ENCODE data around the gene MAP2K7.

- TF ChIP-seq CTCF (IDR thresholded peaks at IDR 0.05) (peak in 3 of 5 experiments; percentile 18 to 31 (median 30)), POLR2A (IDR thresholded peaks at IDR 0.05) (no peak), EP300 (IDR thresholded peaks at IDR 0.05; ENCODE audit: low read depth) (no peak)
These were observed 25.3 kb downstream of the MAP2K7 start for GRCh38 chr19:7928741-7929701.

Measured in transverse colon (tissue), 3 donors.